ENCODE measurements around the gene ARF3.

DNA sequence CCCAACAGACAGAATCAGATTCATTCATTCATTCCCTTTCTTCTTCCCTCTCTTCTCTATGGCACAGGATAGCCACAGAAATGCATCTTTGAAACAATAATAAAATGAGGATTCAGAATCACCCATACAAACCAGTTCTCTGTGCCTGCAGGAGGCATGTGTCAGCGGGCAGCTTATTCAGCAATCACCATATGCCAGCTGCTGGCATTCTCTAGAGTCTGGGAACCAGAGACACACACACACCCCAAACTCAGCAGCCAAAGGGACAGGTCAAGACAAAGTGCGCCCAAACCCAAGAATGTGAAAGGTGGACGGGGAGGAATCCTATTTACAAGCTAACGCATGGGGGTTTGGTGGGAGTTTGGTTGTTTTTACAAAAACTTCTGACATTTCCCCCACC is 14.1 kb downstream of the ARF3 start:
- TF ChIP-seq, protein P1, sequence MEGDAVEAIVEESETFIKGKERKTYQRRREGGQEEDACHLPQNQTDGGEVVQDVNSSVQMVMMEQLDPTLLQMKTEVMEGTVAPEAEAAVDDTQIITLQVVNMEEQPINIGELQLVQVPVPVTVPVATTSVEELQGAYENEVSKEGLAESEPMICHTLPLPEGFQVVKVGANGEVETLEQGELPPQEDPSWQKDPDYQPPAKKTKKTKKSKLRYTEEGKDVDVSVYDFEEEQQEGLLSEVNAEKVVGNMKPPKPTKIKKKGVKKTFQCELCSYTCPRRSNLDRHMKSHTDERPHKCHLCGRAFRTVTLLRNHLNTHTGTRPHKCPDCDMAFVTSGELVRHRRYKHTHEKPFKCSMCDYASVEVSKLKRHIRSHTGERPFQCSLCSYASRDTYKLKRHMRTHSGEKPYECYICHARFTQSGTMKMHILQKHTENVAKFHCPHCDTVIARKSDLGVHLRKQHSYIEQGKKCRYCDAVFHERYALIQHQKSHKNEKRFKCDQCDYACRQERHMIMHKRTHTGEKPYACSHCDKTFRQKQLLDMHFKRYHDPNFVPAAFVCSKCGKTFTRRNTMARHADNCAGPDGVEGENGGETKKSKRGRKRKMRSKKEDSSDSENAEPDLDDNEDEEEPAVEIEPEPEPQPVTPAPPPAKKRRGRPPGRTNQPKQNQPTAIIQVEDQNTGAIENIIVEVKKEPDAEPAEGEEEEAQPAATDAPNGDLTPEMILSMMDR (IDR thresholded peaks at IDR 0.05): no peak
- TF ChIP-seq POLR2A (IDR thresholded peaks at IDR 0.05): no peak
